Left lung (tissue), 10 donors: ENCODE results near the gene TTC5. TPM values are rescaled to one million over a fixed set of nuclear protein-coding genes. Genes with fewer than 3 reads are reported as not detected.

Experiments
- ATAC-seq: fragments of 200-7000 bp; cut with Tn5 transposase; one replicate; pipeline ENCODE4 v1.9.1; 2020; ENCODE audit warnings: moderate library complexity
- DNase-seq, 4 donors: peaks; one replicate each; pipeline ENCODE4 v3.0.0-alpha.2; 2013 to 2020
- H3K27ac ChIP-seq, 2 donors: fragments of 200-600 bp; sonication (generic) in 1 of 2; one replicate each; pipeline versions ENCODE4 v1.5.0 to v1.8.0; 2020 to 2021
- H3K27me3 ChIP-seq, 2 donors: fragments of 200-600 bp; sonication (generic) in 1 of 2; one replicate each; pipeline versions ENCODE4 v1.5.0 to v1.8.0; 2020 to 2021
- H3K36me3 ChIP-seq, 2 donors: fragments of 200-600 bp; sonication (generic) in 1 of 2; one replicate each; pipeline versions ENCODE4 v1.5.0 to v1.8.0; 2020 to 2021
- H3K4me1 ChIP-seq, 2 donors: fragments of 200-600 bp; one replicate each; pipeline ENCODE4 v1.8.0; 2021
- H3K4me3 ChIP-seq, 2 donors: fragments of 200-600 bp; sonication (generic) in 1 of 2; one replicate each; pipeline versions ENCODE4 v1.5.0 to v1.8.0; 2020 to 2021; ENCODE audit warnings: mild to moderate bottlenecking in 1 of 2
- H3K9me3 ChIP-seq, 2 donors: fragments of 200-600 bp; sonication (generic) in 1 of 2; one replicate each; pipeline versions ENCODE4 v1.5.0 to v1.8.0; 2020 to 2021
- CTCF ChIP-seq, 2 donors: fragments of 200-600 bp; sonication (generic) in 1 of 2; IDR thresholded peaks; one replicate each; pipeline versions ENCODE4 v1.5.0 to v1.8.0; 2021; ENCODE audit warnings: antibody characterized with exemption in 2 of 2
- intact Hi-C, 2 donors: fragments of 100-400 bp; cut with DNase I; formaldehyde crosslinking; loops; one replicate each; pipeline versions ENCODE4 v1.11.2 to v1.14.2; 2022
- polyA plus RNA-seq, 6 donors: library from polyadenylated mRNA; unstranded; fragments of 120-200 nt; gene quantifications; one replicate each; pipeline ENCODE4 v1.2.1, GENCODE V29; 2013; ENCODE audit not compliant: insufficient read length in 6 of 6
- total RNA-seq, 2 donors: library from RNA; stranded (reverse); fragmentation: NEBNext Ultra II Directional; extraction: Animal tissue kit (Norgen Biotek cat#: 25700); gene quantifications; one replicate each; pipeline ENCODE4 v1.2.1, GENCODE V29; 2021
- donor health status: DM: no; HTN: yes; CAD: no.
- donor health status: DM: no; HTN: no; CAD: no.

Gene TTC5
- total and polyA plus RNA-seq, 8 donors, result 16.6 to 27.6 (median 23.4) TPM

- H3K36me3 ChIP-seq, result no peaks in the 10 kb centered on the region
- ATAC-seq, result no peak
- H3K27ac ChIP-seq, result no peak overlapping the region
- H3K4me3 ChIP-seq, result no peak overlapping the region
- H3K27me3 ChIP-seq, result no peaks in the 10 kb centered on the region
- no peak for TF ChIP-seq CTCF (IDR thresholded peaks at IDR 0.05)
- no peak for DNase-seq
- intact Hi-C loops, result no loop called here
- no peaks in the 10 kb centered on the region for H3K9me3 ChIP-seq
- no peaks in the 10 kb centered on the region for H3K4me1 ChIP-seq
These were observed 43.1 kb downstream of the TTC5 start for GRCh38 chr14:20262642-20263128.

- H3K4me3 ChIP-seq, result no peak overlapping the region
- H3K27me3 ChIP-seq, result no peaks in the 10 kb centered on the region
- H3K4me1 ChIP-seq, result no peaks in the 10 kb centered on the region
- no peaks in the 10 kb centered on the region for H3K36me3 ChIP-seq
- peak; percentile 30 for ATAC-seq
- peaks cover 0 to 9% of the 10 kb centered on the region in 2 donors for H3K9me3 ChIP-seq
- H3K27ac ChIP-seq, result no peak overlapping the region
- TF ChIP-seq CTCF (IDR thresholded peaks at IDR 0.05), result no peak
- intact Hi-C loops, result no loop called here
- DNase-seq, result no peak
These were observed 58.0 kb downstream of the TTC5 start for GRCh38 chr14:20247646-20248246.

Other genes starting within 250 kb of the TTC5 start
- not detected for gene OR4L1, start 245.9 kb downstream of the TTC5 start, total RNA-seq
- not detected for gene OR4L1, start 245.9 kb downstream of the TTC5 start, polyA plus RNA-seq
- gene OR4K17, start 195.2 kb downstream of the TTC5 start, total RNA-seq, result not detected
- under 1 TPM; 0.03 to 0.11 (median 0.08) TPM for gene OR4K17, start 195.2 kb downstream of the TTC5 start, polyA plus RNA-seq
- gene OR4N5, start 167.1 kb downstream of the TTC5 start, total RNA-seq, result not detected
- gene OR4N5, start 167.1 kb downstream of the TTC5 start, polyA plus RNA-seq, result not detected
- not detected for gene OR11G2, start 115.1 kb downstream of the TTC5 start, total RNA-seq
- under 1 TPM in 3 of 6 donors, not detected in 3; 0.06 TPM for gene OR11G2, start 115.1 kb downstream of the TTC5 start, polyA plus RNA-seq
- gene OR11H6, start 82.2 kb downstream of the TTC5 start, total RNA-seq, result not detected
- gene OR11H6, start 82.2 kb downstream of the TTC5 start, polyA plus RNA-seq, result not detected
- not detected for gene OR11H7, start 77.0 kb downstream of the TTC5 start, total RNA-seq
- under 1 TPM; 0.32 to 0.98 (median 0.75) TPM for gene OR11H7, start 77.0 kb downstream of the TTC5 start, polyA plus RNA-seq
- not detected for gene OR11H4, start 66.7 kb downstream of the TTC5 start, total RNA-seq
- under 1 TPM in 3 of 6 donors, not detected in 3; 0.11 to 0.20 (median 0.13) TPM for gene OR11H4, start 66.7 kb downstream of the TTC5 start, polyA plus RNA-seq
- 10 to 100 TPM; 30.0 to 31.1 TPM for gene CCNB1IP1, start 27.3 kb upstream of the TTC5 start, total RNA-seq
- gene CCNB1IP1, start 27.3 kb upstream of the TTC5 start, polyA plus RNA-seq, result 100 to 1,000 TPM; 111 to 151 (median 135) TPM
- 10 to 100 TPM; 18.0 to 24.1 TPM for gene PARP2, start 37.7 kb upstream of the TTC5 start, total RNA-seq
- 10 to 100 TPM; 51.8 to 68.4 (median 59.3) TPM for gene PARP2, start 37.7 kb upstream of the TTC5 start, polyA plus RNA-seq
- 10 to 100 TPM; 50.8 to 57.0 TPM for gene TEP1, start 107.5 kb upstream of the TTC5 start, total RNA-seq
- gene TEP1, start 107.5 kb upstream of the TTC5 start, polyA plus RNA-seq, result 10 to 100 TPM; 19.0 to 25.0 (median 20.5) TPM
- under 1 TPM; 0.20 to 0.31 TPM for gene KLHL33, start 130.2 kb upstream of the TTC5 start, total RNA-seq
- under 1 TPM; 0.21 to 0.39 (median 0.31) TPM for gene KLHL33, start 130.2 kb upstream of the TTC5 start, polyA plus RNA-seq
- 10 to 100 TPM; 29.0 to 37.9 TPM for gene OSGEP, start 148.9 kb upstream of the TTC5 start, total RNA-seq
- gene OSGEP, start 148.9 kb upstream of the TTC5 start, polyA plus RNA-seq, result 10 to 100 TPM; 75.5 to 90.1 (median 83.4) TPM
- 100 to 1,000 TPM; 115 to 138 TPM for gene APEX1, start 149.3 kb upstream of the TTC5 start, total RNA-seq
- gene APEX1, start 149.3 kb upstream of the TTC5 start, polyA plus RNA-seq, result 100 to 1,000 TPM; 305 to 342 (median 319) TPM
- gene PIP4P1, start 155.5 kb upstream of the TTC5 start, total RNA-seq, result 10 to 100 TPM; 24.9 to 40.3 TPM
- gene PIP4P1, start 155.5 kb upstream of the TTC5 start, polyA plus RNA-seq, result 10 to 100 TPM; 26.6 to 30.5 (median 29.3) TPM
- gene PNP, start 163.5 kb upstream of the TTC5 start, total RNA-seq, result 10 to 100 TPM; 37.6 to 84.8 TPM
- 10 to 100 TPM; 28.5 to 43.3 (median 35.6) TPM for gene PNP, start 163.5 kb upstream of the TTC5 start, polyA plus RNA-seq
- under 1 TPM; 0.35 to 0.71 TPM for gene RNASE10, start 199.6 kb upstream of the TTC5 start, total RNA-seq
- gene RNASE10, start 199.6 kb upstream of the TTC5 start, polyA plus RNA-seq, result under 1 TPM in 4 of 6 donors, not detected in 2; 0.30 to 0.93 (median 0.43) TPM